ENCODE results near the gene AP1AR.
"Not testable (repeated sequence)": the region's sequence is repeated elsewhere in the genome, so short reads cannot be mapped to it uniquely, and the experiment has no call there.

The AP1AR gene

DNA sequence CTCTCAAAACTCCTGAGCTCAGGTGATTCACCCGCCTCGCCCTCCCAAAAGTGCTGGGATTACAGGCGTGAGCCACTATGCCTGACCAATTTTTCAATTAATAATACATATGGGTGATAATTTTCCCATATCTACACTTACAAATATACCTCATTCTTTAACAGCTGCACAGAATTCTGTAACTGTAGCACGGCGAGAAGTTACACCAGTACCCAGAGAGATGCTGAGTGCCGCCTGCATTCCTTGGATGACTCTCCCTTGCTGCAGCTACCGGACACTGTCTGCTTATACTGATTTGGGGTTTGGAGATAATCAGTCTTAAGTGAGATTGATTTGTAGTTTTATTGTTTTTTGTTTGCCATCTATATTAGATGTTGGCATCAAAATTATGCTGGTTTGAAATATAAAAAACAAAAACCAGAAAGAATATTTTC is 48.3 kb downstream of the AP1AR start:
- Histone ChIP-seq H2BK120ac (ENCODE audit: low read depth, low read length) (no peak overlapping the region), H3K9ac (ENCODE audit: low read length) (no peak overlapping the region), H3K14ac (ENCODE audit: low read length in 2 of 2) (no peak overlapping the region), H3K4me3 (ENCODE audit: insufficient read depth in 1 of 2, low read depth in 1 of 2, low read length in 2 of 2) (no peak overlapping the region), H2AK5ac (ENCODE audit: low read length, severe bottlenecking) (no peak overlapping the region), H4K91ac (ENCODE audit: low read length) (no peak overlapping the region), H3K23ac (ENCODE audit: low read length in 2 of 2) (no peak overlapping the region), H2BK12ac (ENCODE audit: low read length in 2 of 2) (no peak overlapping the region), H3K4me1 (ENCODE audit: control insufficient read depth, insufficient read depth, low read depth, low read length) (peaks cover 3% of the 10 kb centered on the region), H4K8ac (ENCODE audit: low read length) (no peak overlapping the region), H2BK5ac (ENCODE audit: low read depth, low read length, poor library complexity, severe bottlenecking) (no peak overlapping the region), H3K18ac (ENCODE audit: low read depth in 1 of 2, low read length in 2 of 2) (no peak overlapping the region), H3K27ac (ENCODE audit: low read length, poor library complexity, severe bottlenecking) (no peak overlapping the region), H3K27me3 (ENCODE audit: control insufficient read depth in 1 of 2, insufficient read depth in 1 of 2, low read length in 2 of 2) (no peaks in the 10 kb centered on the region), H3K9me3 (ENCODE audit: control insufficient read depth, low read length) (no peaks in the 10 kb centered on the region), H2AFZ (ENCODE audit: low read depth, low read length) (no peak overlapping the region), H3K4me2 (ENCODE audit: low read length, poor library complexity, severe bottlenecking) (no peak overlapping the region), H3K79me1 (replicated peaks; ENCODE audit: low read length, poor library complexity, severe bottlenecking) (peaks cover 26% of the 10 kb centered on the region), H2BK15ac (ENCODE audit: low read depth, poor library complexity, severe bottlenecking) (no peak overlapping the region), H3K4ac (ENCODE audit: low read depth in 1 of 2, low read length in 2 of 2) (no peak overlapping the region), H3K36me3 (ENCODE audit: control insufficient read depth in 1 of 2, insufficient read depth in 2 of 2, low read depth in 1 of 2, low read length in 2 of 2) (peaks cover 0 to 10% of the 10 kb centered on the region in 2 experiments)
- WGBS: 86% methylated on average over 4 of the region's 7 CpGs
- DNase-seq: no peak

DNA sequence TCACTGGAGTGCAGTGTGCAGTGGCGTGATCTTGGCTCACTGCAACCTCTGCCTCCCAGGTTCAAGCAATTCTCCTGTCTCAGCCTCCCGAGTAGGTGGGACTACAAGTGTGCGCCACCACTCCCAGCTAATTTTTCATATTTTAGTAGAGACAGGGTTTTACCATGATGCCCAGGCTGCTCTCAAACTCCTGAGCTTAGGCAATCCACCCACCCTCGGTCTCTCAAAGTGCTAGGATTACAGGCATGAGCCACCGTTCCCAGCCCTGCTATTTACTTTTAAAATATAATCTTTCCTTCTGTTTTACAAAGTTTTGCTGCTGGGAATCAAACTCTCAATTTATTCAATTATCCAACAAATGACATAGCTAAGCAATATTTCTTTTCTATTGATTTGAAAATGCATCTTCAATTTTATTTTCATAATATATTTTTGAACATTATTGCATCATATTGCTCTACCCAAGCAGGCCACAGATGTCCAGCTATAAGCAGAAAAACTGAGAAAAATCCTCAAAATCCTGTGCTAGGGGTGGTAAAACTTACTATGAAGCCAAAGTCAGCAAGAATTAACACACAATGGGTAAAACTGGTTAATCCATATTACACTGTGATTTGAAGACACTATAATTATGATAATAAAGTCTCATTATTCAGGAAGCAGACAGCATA is 48.9 kb downstream of the AP1AR start:
- Histone ChIP-seq H3K18ac (ENCODE audit: low read depth in 1 of 2, low read length in 2 of 2) (no peak overlapping the region), H4K8ac (ENCODE audit: low read length) (no peak overlapping the region), H3K27ac (ENCODE audit: low read length, poor library complexity, severe bottlenecking) (no peak overlapping the region), H3K27me3 (ENCODE audit: control insufficient read depth in 1 of 2, insufficient read depth in 1 of 2, low read length in 2 of 2) (no peaks in the 10 kb centered on the region), H2AK5ac (ENCODE audit: low read length, severe bottlenecking) (no peak overlapping the region), H4K91ac (ENCODE audit: low read length) (no peak overlapping the region), H3K4me1 (ENCODE audit: control insufficient read depth, insufficient read depth, low read depth, low read length) (peaks cover 4% of the 10 kb centered on the region), H3K9ac (ENCODE audit: low read length) (no peak overlapping the region), H3K4me2 (ENCODE audit: low read length, poor library complexity, severe bottlenecking) (no peak overlapping the region), H3K9me3 (ENCODE audit: control insufficient read depth, low read length) (no peaks in the 10 kb centered on the region), H3K4me3 (ENCODE audit: insufficient read depth in 1 of 2, low read depth in 1 of 2, low read length in 2 of 2) (no peak overlapping the region), H3K36me3 (ENCODE audit: control insufficient read depth in 1 of 2, insufficient read depth in 2 of 2, low read depth in 1 of 2, low read length in 2 of 2) (peaks cover 0 to 10% of the 10 kb centered on the region in 2 experiments), H2BK12ac (ENCODE audit: low read length in 2 of 2) (no peak overlapping the region), H3K4ac (ENCODE audit: low read depth in 1 of 2, low read length in 2 of 2) (no peak overlapping the region), H3K23ac (ENCODE audit: low read length in 2 of 2) (no peak overlapping the region), H3K14ac (ENCODE audit: low read length in 2 of 2) (no peak overlapping the region), H3K79me1 (replicated peaks; ENCODE audit: low read length, poor library complexity, severe bottlenecking) (peaks cover 24% of the 10 kb centered on the region), H2BK5ac (ENCODE audit: low read depth, low read length, poor library complexity, severe bottlenecking) (no peak overlapping the region), H2AFZ (ENCODE audit: low read depth, low read length) (no peak overlapping the region), H2BK120ac (ENCODE audit: low read depth, low read length) (no peak overlapping the region), H2BK15ac (ENCODE audit: low read depth, poor library complexity, severe bottlenecking) (no peak overlapping the region)
- no peak for DNase-seq
- WGBS: 75% methylated on average over 5 of the region's 5 CpGs

DNA sequence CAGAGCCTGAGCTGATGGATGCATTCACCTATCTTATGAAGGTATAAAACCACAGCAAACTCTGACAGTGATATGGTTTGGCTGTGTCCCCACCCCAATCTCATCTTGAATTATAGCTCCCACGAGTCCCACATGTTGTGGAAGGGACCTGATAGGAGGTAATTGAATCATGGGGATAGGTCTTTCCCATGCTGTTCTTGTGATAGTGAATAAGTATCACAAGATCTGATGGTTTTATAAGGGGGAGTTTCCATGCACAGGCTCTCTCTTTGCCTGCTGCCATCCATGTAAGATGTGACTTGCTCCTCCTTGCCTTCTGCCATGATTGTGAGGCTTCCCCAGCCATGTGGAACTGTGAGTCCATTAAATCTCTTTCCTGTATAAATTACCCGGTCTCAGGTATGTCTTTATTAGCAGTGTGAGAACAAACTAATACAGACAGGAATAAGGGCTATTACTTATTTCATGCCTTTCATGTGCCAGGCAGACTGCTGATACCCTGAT is 50.4 kb downstream of the AP1AR start:
- not testable (repeated sequence) for H2BK12ac ChIP-seq (ENCODE audit: low read length in 2 of 2); H3K4me2 ChIP-seq (ENCODE audit: low read length, poor library complexity, severe bottlenecking); H3K4ac ChIP-seq (ENCODE audit: low read depth in 1 of 2, low read length in 2 of 2); H2BK15ac ChIP-seq (ENCODE audit: low read depth, poor library complexity, severe bottlenecking); H3K18ac ChIP-seq (ENCODE audit: low read depth in 1 of 2, low read length in 2 of 2); H3K14ac ChIP-seq (ENCODE audit: low read length in 2 of 2); H2AK5ac ChIP-seq (ENCODE audit: low read length, severe bottlenecking); H2AFZ ChIP-seq (ENCODE audit: low read depth, low read length); H3K9me3 ChIP-seq (ENCODE audit: control insufficient read depth, low read length); H3K4me3 ChIP-seq (ENCODE audit: insufficient read depth in 1 of 2, low read depth in 1 of 2, low read length in 2 of 2); H3K27me3 ChIP-seq (ENCODE audit: control insufficient read depth in 1 of 2, insufficient read depth in 1 of 2, low read length in 2 of 2); H3K9ac ChIP-seq (ENCODE audit: low read length); H3K4me1 ChIP-seq (ENCODE audit: control insufficient read depth, insufficient read depth, low read depth, low read length); H4K8ac ChIP-seq (ENCODE audit: low read length); H4K91ac ChIP-seq (ENCODE audit: low read length); H2BK120ac ChIP-seq (ENCODE audit: low read depth, low read length); H3K27ac ChIP-seq (ENCODE audit: low read length, poor library complexity, severe bottlenecking); H3K36me3 ChIP-seq (ENCODE audit: control insufficient read depth in 1 of 2, insufficient read depth in 2 of 2, low read depth in 1 of 2, low read length in 2 of 2); H2BK5ac ChIP-seq (ENCODE audit: low read depth, low read length, poor library complexity, severe bottlenecking); H3K23ac ChIP-seq (ENCODE audit: low read length in 2 of 2); DNase-seq
- WGBS: 100% methylated on average over 1 of the region's 2 CpGs
- peaks cover 19% of the 10 kb centered on the region for H3K79me1 ChIP-seq (replicated peaks; ENCODE audit: low read length, poor library complexity, severe bottlenecking)

DNA sequence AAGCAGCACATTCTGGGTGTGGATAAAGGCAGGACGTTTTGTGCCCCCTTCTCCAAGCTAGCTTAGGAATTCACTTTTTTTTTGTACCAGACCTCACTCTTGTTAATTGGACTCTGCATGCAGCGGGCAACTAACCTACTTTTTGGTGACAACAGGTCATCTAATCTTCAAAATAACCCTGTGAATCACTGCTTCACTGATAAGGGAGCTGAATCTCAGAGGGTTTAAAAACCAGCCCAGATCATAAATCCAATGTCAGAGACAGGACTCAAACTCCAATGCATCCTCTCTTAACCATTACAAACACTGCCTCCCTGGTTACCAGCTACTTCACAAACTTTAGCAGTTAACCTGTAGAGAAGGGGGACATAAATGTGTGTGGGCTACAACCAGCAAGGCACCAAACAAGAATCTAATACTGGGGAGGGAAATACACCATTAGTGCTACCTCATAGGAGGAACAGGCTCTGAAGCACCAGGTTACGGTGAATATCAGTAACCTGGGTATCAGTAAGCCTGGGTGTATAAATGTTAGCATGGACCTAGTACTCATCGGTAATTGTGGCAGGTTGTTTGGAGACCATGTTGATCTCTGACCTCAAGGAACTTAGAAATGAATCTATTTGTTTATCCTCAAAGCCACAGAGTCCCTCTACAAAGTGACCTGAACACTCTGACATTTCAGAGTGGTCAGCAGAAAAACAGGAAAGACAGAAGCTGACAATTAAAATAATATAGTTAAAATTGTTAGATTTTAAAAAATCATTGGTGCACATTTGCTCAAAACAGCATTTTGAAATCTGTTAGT is 51.5 kb downstream of the AP1AR start:
- H3K18ac ChIP-seq (ENCODE audit: low read depth in 1 of 2, low read length in 2 of 2): no peak overlapping the region

More for the DNA sequence above, 51.5 kb downstream of the AP1AR start:
- Histone ChIP-seq H3K27ac (ENCODE audit: low read length, poor library complexity, severe bottlenecking) (no peak overlapping the region), H4K91ac (ENCODE audit: low read length) (no peak overlapping the region), H2BK12ac (ENCODE audit: low read length in 2 of 2) (no peak overlapping the region), H4K8ac (ENCODE audit: low read length) (no peak overlapping the region), H3K23ac (ENCODE audit: low read length in 2 of 2) (no peak overlapping the region), H3K4me1 (ENCODE audit: control insufficient read depth, insufficient read depth, low read depth, low read length) (peaks cover 9% of the 10 kb centered on the region), H3K4ac (ENCODE audit: low read depth in 1 of 2, low read length in 2 of 2) (no peak overlapping the region), H2BK15ac (ENCODE audit: low read depth, poor library complexity, severe bottlenecking) (no peak overlapping the region), H3K9me3 (ENCODE audit: control insufficient read depth, low read length) (no peaks in the 10 kb centered on the region), H3K4me2 (ENCODE audit: low read length, poor library complexity, severe bottlenecking) (no peak overlapping the region), H3K36me3 (ENCODE audit: control insufficient read depth in 1 of 2, insufficient read depth in 2 of 2, low read depth in 1 of 2, low read length in 2 of 2) (no peaks in the 10 kb centered on the region), H3K4me3 (ENCODE audit: insufficient read depth in 1 of 2, low read depth in 1 of 2, low read length in 2 of 2) (no peak overlapping the region), H3K27me3 (ENCODE audit: control insufficient read depth in 1 of 2, insufficient read depth in 1 of 2, low read length in 2 of 2) (no peaks in the 10 kb centered on the region), H3K9ac (ENCODE audit: low read length) (no peak overlapping the region), H2BK5ac (ENCODE audit: low read depth, low read length, poor library complexity, severe bottlenecking) (no peak overlapping the region), H3K14ac (ENCODE audit: low read length in 2 of 2) (no peak overlapping the region), H2BK120ac (ENCODE audit: low read depth, low read length) (no peak overlapping the region), H3K79me1 (replicated peaks; ENCODE audit: low read length, poor library complexity, severe bottlenecking) (peaks cover 14% of the 10 kb centered on the region), H2AK5ac (ENCODE audit: low read length, severe bottlenecking) (no peak overlapping the region), H2AFZ (ENCODE audit: low read depth, low read length) (no peak overlapping the region)
- WGBS: 55% methylated on average over 4 of the region's 4 CpGs
- no peak for DNase-seq

Data from mesenchymal stem cell (in vitro differentiated cells and primary cell).